KG1 (cell line): Measurements from ENCODE around the gene SHANK1.

Source experiments
- DNase-seq: peaks from one replicate; lab custom pipeline; 2025; lab: John Stamatoyannopoulos, UW

The SHANK1 gene

GRCh38 chr19:50686310-50687032 is 33.1 kb downstream of the SHANK1 start:
- DNase-seq, result no peak

GRCh38 chr19:50679177-50680125 is 40.2 kb downstream of the SHANK1 start:
- DNase-seq, result peak; percentile 48

DNA sequence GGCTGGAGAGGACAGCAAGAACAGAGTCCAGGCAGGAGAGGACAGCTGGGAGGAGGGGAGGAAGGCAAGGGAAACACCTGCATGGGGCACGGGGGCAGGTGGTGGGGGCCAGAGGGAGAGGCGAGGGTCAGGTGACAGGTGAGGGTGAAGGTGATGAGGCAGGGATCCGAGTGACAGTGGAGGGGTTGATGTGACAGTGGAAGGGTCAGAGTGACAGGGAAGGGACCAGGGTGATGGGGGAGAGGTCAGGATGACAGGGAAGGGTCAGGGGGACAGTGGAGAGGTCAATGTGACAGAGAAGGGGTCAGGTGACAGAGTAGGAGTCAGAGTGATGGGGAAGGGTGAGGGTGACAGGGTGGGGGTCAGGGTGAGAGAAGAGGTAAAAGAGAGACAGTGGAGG is 41.3 kb downstream of the SHANK1 start:
- DNase-seq, result no peak

DNA sequence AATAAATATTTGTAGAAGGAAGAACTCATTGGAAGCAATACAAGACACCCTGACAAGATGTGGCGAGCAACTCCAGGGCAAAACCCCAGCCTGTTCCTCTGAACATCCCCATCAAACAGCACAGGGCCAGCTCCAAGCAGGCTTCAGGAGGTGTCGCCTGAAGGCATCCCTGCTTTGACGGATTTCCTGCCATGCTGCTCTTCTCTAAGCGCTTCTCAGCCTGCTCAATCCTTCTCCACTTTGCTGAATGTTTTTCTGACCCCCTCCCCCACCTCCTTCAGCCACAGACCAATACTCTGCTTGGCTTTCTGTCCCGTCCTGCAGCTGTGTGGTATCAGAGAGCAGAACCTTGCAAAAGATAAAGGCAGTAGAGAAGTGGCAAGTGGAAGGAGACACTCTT is 42.0 kb downstream of the SHANK1 start:
- no peak for DNase-seq

- no peak for DNase-seq
These were observed 42.9 kb downstream of the SHANK1 start for GRCh38 chr19:50676625-50677197.

GRCh38 chr19:50673118-50673517 is 46.5 kb downstream of the SHANK1 start:
- DNase-seq, result no peak

GRCh38 chr19:50670102-50670380 is 49.6 kb downstream of the SHANK1 start:
- no peak for DNase-seq

DNA sequence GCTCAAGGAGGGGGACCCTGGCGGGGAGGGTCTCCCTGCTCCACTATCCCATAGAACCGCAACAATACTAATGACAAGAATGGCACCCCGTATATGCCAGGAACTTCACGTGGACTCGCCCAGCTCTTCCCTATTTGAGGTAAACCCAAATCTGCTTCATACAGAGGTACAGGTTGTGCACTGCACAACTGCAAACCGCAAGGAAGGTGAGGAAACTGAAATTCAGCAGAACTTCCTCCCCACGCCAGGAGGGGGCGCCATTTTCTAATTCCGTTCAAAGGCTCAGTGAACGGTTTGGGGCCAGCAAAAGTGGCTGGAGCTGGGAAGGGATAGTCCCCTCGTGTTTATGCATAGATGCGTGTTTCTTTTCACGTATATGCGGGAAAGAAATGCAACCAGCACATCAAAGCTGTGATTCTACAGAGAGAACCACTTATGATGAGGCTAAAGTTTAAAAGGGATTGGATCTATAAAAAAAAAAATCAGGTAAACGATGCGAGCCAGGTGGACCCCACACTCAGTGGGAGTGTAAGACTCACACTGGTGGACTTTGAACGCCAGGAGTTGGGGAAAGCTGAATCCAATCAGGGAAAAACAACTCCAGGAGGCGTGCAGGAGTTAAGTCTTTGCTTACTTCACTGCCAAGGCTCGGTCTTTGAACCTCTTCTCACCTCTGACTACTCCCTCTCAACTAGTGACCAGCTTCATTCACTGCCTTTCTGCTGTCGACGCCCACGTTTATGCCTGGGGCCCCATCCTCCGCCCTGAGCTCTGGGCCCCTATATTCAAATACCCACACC is 50.1 kb downstream of the SHANK1 start:
- peak; percentile 18 for DNase-seq

DNA sequence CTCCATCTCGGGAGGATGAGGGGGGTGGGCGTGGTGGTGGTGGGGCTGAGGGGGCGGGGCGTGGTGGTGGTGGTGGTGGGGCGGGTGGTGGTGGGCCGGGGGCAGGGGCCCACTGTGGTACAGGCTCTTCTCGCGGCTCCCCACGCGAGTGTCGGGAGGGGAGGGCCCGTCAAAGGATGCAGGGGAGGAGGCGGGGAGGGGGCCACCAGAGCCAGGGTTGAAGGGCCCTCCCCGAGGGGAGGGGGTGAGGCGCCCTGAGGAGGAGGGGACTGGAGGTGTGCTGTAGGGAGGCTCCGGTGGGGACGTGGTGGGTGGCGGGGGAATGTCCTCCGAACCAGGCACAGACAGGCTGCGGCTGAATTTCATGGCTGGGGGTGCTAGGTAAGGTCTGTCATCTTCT is 50.7 kb downstream of the SHANK1 start:
- no peak for DNase-seq

DNA sequence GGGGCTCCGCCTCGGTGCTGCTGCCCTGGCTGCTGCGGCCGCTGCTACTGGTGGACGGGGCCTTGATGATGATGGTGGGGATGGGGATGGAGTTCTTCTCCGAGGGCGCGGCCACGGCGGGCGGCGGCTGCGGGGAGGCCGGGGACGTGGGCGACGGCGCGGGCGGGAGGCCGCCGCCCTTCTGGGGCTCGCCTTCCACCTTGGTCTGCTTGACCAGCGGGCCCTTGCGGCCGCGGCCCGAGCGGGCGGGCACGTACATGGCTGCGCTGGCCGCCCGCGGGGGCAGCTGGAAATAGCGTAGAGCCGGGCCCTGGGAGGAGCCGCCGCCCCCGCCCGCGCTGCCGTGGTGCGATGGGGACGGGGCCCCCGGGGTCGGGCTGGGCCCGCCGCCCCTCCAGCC is 51.2 kb downstream of the SHANK1 start:
- DNase-seq, result no peak

DNA sequence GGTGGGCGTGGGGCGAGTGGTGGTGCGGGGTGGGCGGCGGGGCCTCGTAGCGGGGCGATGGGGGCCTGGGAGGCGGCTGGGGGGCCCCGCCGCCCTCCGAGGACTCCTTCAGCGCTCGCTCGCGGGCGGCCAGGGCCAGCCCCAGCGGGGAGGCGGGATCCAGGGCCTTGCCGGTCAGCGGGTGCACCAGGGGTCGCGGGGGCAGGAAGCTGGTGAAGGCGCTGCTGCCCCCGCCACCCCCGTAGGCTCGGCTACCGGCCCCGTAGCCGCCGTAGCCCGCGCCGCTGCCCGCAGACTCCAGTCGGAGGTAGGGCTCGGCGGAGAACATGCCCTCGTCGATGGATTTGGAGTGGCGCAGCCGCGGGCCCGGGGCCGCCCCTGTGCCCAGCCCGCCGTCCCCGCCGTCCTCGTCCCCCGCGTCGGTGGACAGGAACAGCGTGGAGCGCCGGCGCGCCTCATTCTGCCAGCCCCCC is 51.8 kb downstream of the SHANK1 start:
- DNase-seq, result no peak

DNA sequence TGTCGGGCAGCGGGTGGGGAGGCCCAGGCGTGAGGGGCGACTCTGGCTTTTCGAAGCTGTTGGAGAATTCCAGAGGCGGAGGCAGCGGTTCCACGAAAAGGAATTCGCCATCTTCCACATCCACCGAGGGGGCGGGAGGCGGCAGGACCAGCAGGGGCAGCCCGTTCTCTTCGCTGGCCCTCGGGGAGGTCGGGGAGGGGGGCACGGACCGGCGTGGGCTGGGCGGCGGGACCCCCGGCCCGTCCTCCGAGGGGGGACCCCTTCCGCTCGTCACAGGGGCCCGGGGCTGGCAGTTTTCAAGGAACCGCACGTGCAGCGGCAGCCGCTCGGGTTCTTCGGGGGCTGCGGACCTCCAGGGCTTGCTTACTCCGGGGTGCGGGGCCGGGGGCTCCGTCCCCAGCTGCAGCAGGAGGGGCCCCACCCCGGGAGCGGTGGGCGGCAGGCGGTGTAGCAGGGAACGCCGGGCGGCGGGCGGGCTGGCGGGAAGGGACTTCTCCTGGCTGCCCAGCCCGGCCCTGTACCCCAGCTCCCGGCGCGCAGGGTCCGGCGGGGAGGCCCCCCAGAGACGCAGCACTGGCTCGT is 52.3 kb downstream of the SHANK1 start:
- no peak for DNase-seq

GRCh38 chr19:50666346-50667176 is 53.0 kb downstream of the SHANK1 start:
- no peak for DNase-seq

DNA sequence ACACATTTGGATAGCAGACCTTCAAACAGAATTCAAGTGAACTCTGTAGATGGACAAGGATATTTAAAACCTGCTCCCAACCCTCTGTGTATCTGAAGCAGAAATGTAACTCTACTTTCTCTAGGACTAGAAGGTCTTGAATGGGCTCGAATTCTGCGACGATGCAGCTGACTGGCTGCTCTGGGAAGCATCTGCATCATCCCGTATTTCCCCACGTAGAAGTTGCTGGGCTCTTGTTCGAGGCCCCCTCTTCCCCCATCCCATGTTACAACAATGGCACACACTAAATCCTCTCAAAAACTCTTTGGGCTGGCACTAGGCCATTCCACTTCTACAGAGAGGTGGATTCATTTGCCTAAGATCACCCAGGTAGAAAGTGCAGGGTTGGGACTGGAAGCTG is 55.4 kb downstream of the SHANK1 start:
- DNase-seq, result no peak

GRCh38 chr19:50663482-50663790 is 56.2 kb downstream of the SHANK1 start:
- DNase-seq, result no peak

DNA sequence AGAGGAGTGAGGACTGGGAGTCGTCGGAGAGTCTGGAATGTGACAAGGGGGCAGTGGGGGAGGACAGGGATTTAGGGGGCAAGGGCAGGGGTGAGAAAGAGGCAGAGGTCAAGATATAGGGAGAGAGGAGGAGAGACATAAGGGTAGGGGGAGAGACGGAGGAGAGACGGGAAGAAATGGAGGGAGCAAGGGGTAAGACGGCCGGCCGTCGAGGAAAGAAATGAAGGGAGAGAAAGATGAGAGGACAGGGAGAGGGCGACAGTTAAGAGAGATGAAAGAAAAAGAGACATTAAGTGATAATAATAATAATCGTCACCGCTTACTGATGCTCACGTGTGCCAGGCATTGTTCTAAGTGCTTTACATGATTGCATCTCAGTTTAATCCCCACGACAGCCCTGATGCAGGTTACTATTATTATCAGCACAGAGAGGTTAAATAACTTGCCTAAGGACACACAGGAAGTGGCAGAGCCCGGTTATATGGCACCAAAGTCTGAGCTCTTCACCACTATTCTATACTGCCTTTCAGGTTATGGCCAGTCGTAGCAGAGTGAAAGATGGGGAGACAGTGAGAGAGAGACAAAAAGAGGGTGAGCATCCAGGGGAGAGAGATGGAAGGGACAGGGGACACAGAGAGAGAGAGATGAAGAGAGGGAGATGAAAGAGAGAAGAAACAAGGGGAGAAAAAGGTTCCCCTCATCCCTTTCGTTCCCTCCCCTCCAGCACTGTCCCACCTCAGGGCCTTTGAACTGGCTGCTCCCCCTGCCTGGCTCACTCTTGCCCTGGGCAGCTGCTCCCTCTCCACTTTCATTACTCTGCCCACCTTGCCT is 56.7 kb downstream of the SHANK1 start:
- DNase-seq, result no peak

GRCh38 chr19:50661766-50662650 is 57.6 kb downstream of the SHANK1 start:
- no peak for DNase-seq

GRCh38 chr19:50661023-50661422 is 58.6 kb downstream of the SHANK1 start:
- no peak for DNase-seq

- DNase-seq, result no peak
These were observed 59.6 kb downstream of the SHANK1 start for GRCh38 chr19:50660088-50660366.
